GM21723 (cell line): Measurements from ENCODE around the gene NCS1.

Experiments
- ATAC-seq: cut with Tn5 transposase; IDR thresholded peaks from one replicate; pipeline ENCODE4 v1.9.1; 2021; ENCODE audit warnings: mild to moderate bottlenecking, moderate library complexity; ENCODE audit not compliant: unreplicated experiment

NCS1 gene

DNA sequence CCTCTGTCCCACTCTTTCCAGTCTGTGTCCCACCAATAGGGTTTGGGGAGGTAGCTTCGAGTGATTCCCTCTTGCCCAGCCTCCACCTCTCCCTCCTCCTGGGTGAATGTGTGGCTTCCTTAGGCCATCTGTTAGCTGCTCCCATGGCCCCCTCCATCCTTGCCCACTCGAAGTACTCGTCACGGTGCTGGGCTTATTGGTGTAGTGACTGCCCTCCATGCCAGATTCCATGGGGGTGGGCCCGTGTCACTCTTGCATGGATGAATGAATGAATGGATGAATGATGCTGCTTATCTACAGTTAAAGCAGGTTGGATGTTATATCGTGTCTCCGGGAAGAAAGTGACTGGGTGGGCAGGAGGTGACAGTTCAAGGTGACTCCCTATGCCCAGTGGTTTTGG, 112.5 kb downstream of the NCS1 start:
- no peak for ATAC-seq

DNA sequence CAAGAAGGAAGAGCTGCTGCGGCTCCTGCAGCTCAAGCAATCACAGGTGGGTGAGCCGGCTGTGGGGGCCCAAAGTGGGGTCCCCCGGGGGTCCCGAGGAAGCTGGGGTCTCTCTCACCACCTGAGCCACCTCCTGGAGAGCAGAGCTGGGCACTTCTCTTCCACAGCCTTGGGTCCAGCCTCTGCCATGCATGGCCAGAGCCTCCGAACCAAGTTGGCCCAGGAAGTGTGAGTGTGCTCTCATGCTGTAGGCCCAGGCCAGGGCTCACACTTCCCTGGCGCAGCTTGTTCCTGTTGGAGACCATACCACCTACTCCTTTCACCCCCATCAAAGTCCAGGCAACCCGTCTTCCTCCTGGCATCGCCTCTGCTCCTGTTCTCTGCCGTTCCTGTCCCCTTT, 113.1 kb downstream of the NCS1 start:
- ATAC-seq, result no peak

DNA sequence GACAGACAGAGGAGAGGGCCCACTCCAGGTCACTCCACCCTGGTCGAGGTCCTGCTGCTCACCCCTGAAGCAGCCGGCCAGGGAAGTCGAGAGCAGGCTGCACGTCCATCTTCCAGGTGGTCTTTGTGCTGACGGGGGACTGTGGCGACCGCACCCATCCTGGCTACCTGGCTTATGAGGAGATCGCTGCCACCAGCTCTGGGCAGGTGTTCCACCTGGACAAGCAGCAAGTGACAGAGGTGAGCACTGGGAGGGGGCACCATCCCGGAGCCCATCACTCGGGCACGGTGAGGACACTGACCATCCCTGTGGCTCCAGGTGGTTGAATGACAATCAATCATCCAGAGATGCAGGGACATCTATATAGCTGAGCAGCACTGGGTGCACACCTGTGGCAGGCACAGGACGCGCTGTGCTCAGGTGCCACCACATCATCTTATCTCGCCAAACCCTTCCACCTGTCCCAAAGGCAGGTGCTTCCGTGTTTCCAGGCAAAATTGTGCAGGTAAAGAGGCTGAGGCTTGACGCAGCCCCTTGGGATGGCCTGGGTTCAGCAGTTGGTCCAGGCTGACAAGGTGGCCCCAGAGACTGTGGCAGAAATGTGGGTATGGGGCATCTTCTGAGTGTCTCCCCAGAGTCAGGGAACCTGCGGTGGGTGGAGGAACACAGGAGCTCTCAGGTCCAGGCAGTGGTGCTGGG, 114.0 kb downstream of the NCS1 start:
- no peak for ATAC-seq
